ENCODE data around the gene BLVRB.

The BLVRB gene

GRCh38 chr19:40466985-40467734 is 1.6 kb upstream of the BLVRB start, which contains the start of gene SPTBN4:
Gene SPTBN4 (plus strand): TSS chr19:40467001. CDS start chr19:40472622, 5,621 bp downstream.
- TF ChIP-seq CTCF (IDR thresholded peaks at IDR 0.05), result no peak
- TF ChIP-seq ZFX (IDR thresholded peaks at IDR 0.05; ENCODE audit: borderline replicate concordance), result no peak
- peak within 1 kb of the TSS; percentile 77 for H3K27ac ChIP-seq

GRCh38 chr19:40466219-40466984 is 857 bp upstream of the BLVRB start:
- peak overlapping the region; percentile 77 for H3K27ac ChIP-seq
- no peak for TF ChIP-seq CTCF (IDR thresholded peaks at IDR 0.05)
- TF ChIP-seq ZFX (IDR thresholded peaks at IDR 0.05; ENCODE audit: borderline replicate concordance), result no peak

- H3K27ac ChIP-seq, result peak overlapping the region; percentile 77
- TF ChIP-seq CTCF (IDR thresholded peaks at IDR 0.05) (no peak), ZFX (IDR thresholded peaks at IDR 0.05; ENCODE audit: borderline replicate concordance) (no peak)
These were observed 454 bp downstream of the BLVRB start for GRCh38 chr19:40465025-40465556.

GRCh38 chr19:40464059-40465024 is 1.2 kb downstream of the BLVRB start:
- peak overlapping the region; percentile 77 for H3K27ac ChIP-seq
- TF ChIP-seq ZFX (IDR thresholded peaks at IDR 0.05; ENCODE audit: borderline replicate concordance), result no peak
- TF ChIP-seq CTCF (IDR thresholded peaks at IDR 0.05), result peak; percentile 85

GRCh38 chr19:40463587-40464037 is 1.9 kb downstream of the BLVRB start:
- H3K27ac ChIP-seq, result peak overlapping the region; percentile 77

GRCh38 chr19:40461669-40462221 is 3.8 kb downstream of the BLVRB start:
- H3K27ac ChIP-seq, result peak overlapping the region; percentile 25
- TF ChIP-seq CTCF (IDR thresholded peaks at IDR 0.05) (no peak), ZFX (IDR thresholded peaks at IDR 0.05; ENCODE audit: borderline replicate concordance) (no peak)

GRCh38 chr19:40460185-40460584 is 5.4 kb downstream of the BLVRB start:
- H3K27ac ChIP-seq, result no peak overlapping the region
- TF ChIP-seq ZFX (IDR thresholded peaks at IDR 0.05; ENCODE audit: borderline replicate concordance), result no peak
- TF ChIP-seq CTCF (IDR thresholded peaks at IDR 0.05), result no peak

All from 22Rv1 (cell line).